A549 (cell line): Measurements from ENCODE around the gene LAMB3. TPM values are rescaled to one million over a fixed set of nuclear protein-coding genes. Genes with fewer than 3 reads are reported as not detected.

Source experiments
- ATAC-seq, 2 experiments: fragments of 200-7000 bp in 1 of 2; fragments of >200 bp in 1 of 2; cut with Nextera tagmentation in 1 of 2; cut with Tn5 transposase in 1 of 2; 3 replicates each; pipeline versions ENCODE4 v1.8.0 to v1.9.1; 2018 to 2020; ENCODE audit warnings: mild to moderate bottlenecking in 1 of 2, moderate library complexity in 1 of 2
- CTCF ChIA-PET: fragments of 300-600 bp; sonication (Branson Sonifier 250); formaldehyde crosslinking; extraction: SDS; loops from one replicate; lab custom pipeline; 2021; ENCODE audit warnings: antibody characterized with exemption, inconsistent platforms; lab: Yijun Ruan, JAX
- POLR2A ChIA-PET: fragments of 350-600 bp; formaldehyde crosslinking; extraction: SDS; loops from one replicate; lab custom pipeline; 2021; ENCODE audit warnings: antibody characterized with exemption, inconsistent platforms; lab: Yijun Ruan, JAX
- DNase-seq, 2 experiments: peaks; one replicate each; pipeline versions ENCODE4 v3.0.0 to v3.0.0-alpha.2; 2011 to 2016; ENCODE audit warnings: low read depth in 1 of 2, low spot score in 1 of 2
- FAIRE-seq: peaks from 2 replicates; lab custom pipeline; 2011; peaks lifted over from hg19 to GRCh38; lab: Jason Lieb, UNC
- H3K27ac ChIP-seq, 2 experiments: fragments of >200 bp; sonication (Bioruptor Twin); formaldehyde crosslinking; 3 replicates each; pipeline ENCODE4 v1.5.1; 2016 to 2017
- H3K4me1 ChIP-seq: fragments of >200 bp; sonication (Bioruptor Twin); formaldehyde crosslinking; 3 replicates; pipeline ENCODE4 v1.6.1; 2016
- H3K4me2 ChIP-seq: fragments of >200 bp; sonication (Bioruptor Twin); formaldehyde crosslinking; 3 replicates; pipeline ENCODE4 v1.6.1; 2016
- H3K4me3 ChIP-seq: fragments of >200 bp; sonication (Bioruptor Twin); formaldehyde crosslinking; 3 replicates; pipeline ENCODE4 v1.5.1; 2016
- H3K9me3 ChIP-seq: fragments of >200 bp; sonication (Bioruptor Twin); formaldehyde crosslinking; 3 replicates; pipeline ENCODE4 v1.6.1; 2016
- ATOH8 ChIP-seq: fragments of 250-450 bp; sonication (Bioruptor Pico); IDR thresholded peaks from 2 replicates; pipeline ENCODE4 v1.5.0; 2020; ENCODE audit warnings: low read depth, mild to moderate bottlenecking, moderate library complexity
- BCL3 ChIP-seq: fragments of >200 bp; sonication (Bioruptor Twin); formaldehyde crosslinking; IDR thresholded peaks from 3 replicates; pipeline ENCODE4 v1.6.1; 2016
- CBX2 ChIP-seq: fragments of 200-600 bp; sonication (generic); IDR thresholded peaks from 2 replicates; pipeline ENCODE4 v1.6.1; 2016; ENCODE audit warnings: low read depth, mild to moderate bottlenecking, borderline replicate concordance
- CBX8 ChIP-seq: fragments of 200-600 bp; sonication (generic); IDR thresholded peaks from 2 replicates; pipeline ENCODE4 v1.6.1; 2016
- CHD2 ChIP-seq: fragments of 150-350 bp; IDR thresholded peaks from 2 replicates; pipeline ENCODE4 v1.6.1; 2014; ENCODE audit warnings: low read length; ENCODE audit not compliant: partially characterized antibody
- CHD4 ChIP-seq: fragments of 200-600 bp; sonication (generic); IDR thresholded peaks from 2 replicates; pipeline ENCODE4 v1.6.1; 2016; ENCODE audit warnings: antibody characterized with exemption, mild to moderate bottlenecking, borderline replicate concordance
- CTCF ChIP-seq: fragments of >200 bp; sonication (Bioruptor Twin); formaldehyde crosslinking; IDR thresholded peaks from 3 replicates; pipeline ENCODE4 v1.5.1; 2016
- EHF ChIP-seq: fragments of 250-450 bp; sonication (Bioruptor Pico); IDR thresholded peaks from 2 replicates; pipeline ENCODE4 v1.5.0; 2020; ENCODE audit warnings: mild to moderate bottlenecking
- EHMT2 ChIP-seq: fragments of 200-600 bp; sonication (generic); IDR thresholded peaks from 2 replicates; pipeline ENCODE4 v1.6.1; 2016; ENCODE audit warnings: antibody characterized with exemption, low read depth, mild to moderate bottlenecking, moderate library complexity
- FOSL2 ChIP-seq, 2 experiments: fragments of 450-650 bp in 1 of 2; fragments of >200 bp in 1 of 2; sonication (Bioruptor Twin) in 1 of 2; formaldehyde crosslinking; IDR thresholded peaks; 2 replicates each; pipeline versions ENCODE4 v1.5.0 to v1.6.1; 2016 to 2020; ENCODE audit warnings: mild to moderate bottlenecking in 1 of 2, moderate library complexity in 1 of 2
- HMGXB4 ChIP-seq: fragments of 250-450 bp; sonication (Bioruptor Pico); IDR thresholded peaks from 2 replicates; pipeline ENCODE4 v1.5.0; 2021; ENCODE audit warnings: mild to moderate bottlenecking, moderate library complexity, borderline replicate concordance
- KDM1A ChIP-seq: fragments of 200-600 bp; sonication (generic); IDR thresholded peaks from 2 replicates; pipeline ENCODE4 v1.6.1; 2016; ENCODE audit warnings: low read depth, mild to moderate bottlenecking
- NPAS2 ChIP-seq: fragments of 250-450 bp; sonication (Bioruptor Pico); IDR thresholded peaks from 2 replicates; pipeline ENCODE4 v1.8.0; 2022; ENCODE audit warnings: mild to moderate bottlenecking, moderate library complexity, borderline replicate concordance
- PBX3 ChIP-seq: IDR thresholded peaks from 2 replicates; pipeline ENCODE4 v1.6.1; 2012
- RAD21 ChIP-seq, 2 experiments: fragments of >200 bp in 1 of 2; sonication (Bioruptor Twin) in 1 of 2; formaldehyde crosslinking in 1 of 2; IDR thresholded peaks in 1 of 2; conservative IDR thresholded peaks in 1 of 2; 2 replicates in 1 of 2; 3 replicates in 1 of 2; pipeline ENCODE4 v1.6.1; 2012 to 2018; ENCODE audit warnings: inconsistent platforms in 1 of 2
- SMC3 ChIP-seq: fragments of >200 bp; sonication (Bioruptor Twin); formaldehyde crosslinking; IDR thresholded peaks from 3 replicates; pipeline ENCODE4 v1.6.1; 2018; ENCODE audit warnings: inconsistent platforms
- SREBF2 ChIP-seq: fragments of 450-650 bp; IDR thresholded peaks from 2 replicates; pipeline ENCODE4 v1.6.1; 2014; ENCODE audit warnings: mild to moderate bottlenecking, moderate library complexity
- USF2 ChIP-seq: fragments of 450-650 bp; IDR thresholded peaks from 2 replicates; pipeline ENCODE4 v1.6.1; 2014; ENCODE audit warnings: antibody characterized with exemption
- ZC3H11A ChIP-seq: fragments of 450-650 bp; IDR thresholded peaks from 2 replicates; pipeline ENCODE4 v1.6.1; 2014; ENCODE audit warnings: antibody characterized with exemption, mild to moderate bottlenecking
- ZNF302 ChIP-seq: fragments of 250-450 bp; sonication (Bioruptor Pico); IDR thresholded peaks from 2 replicates; pipeline ENCODE4 v1.9.0; 2021; ENCODE audit warnings: inconsistent platforms, mild to moderate bottlenecking, moderate library complexity
- WGBS: methylation state at CpG from one replicate; pipeline ENCODE4 v1.1.6; 2017; ENCODE audit errors: missing lambda C conversion rate; 5-methylcytosine and 5-hydroxymethylcytosine counted together
- polyA plus RNA-seq, 4 experiments: library from polyadenylated mRNA; depleted of rRNA in 3 of 4; stranded (reverse); fragments of >200 nt; fragmentation: RNase III in 1 of 4; extraction: RNeasy Plus Mini Kit Qiagen cat#74134 plus additional on column Dnase treatment in 1 of 4; gene quantifications; 2 replicates in 3 of 4; 3 replicates in 1 of 4; pipeline ENCODE4 v1.2.3, GENCODE V29; 2011 to 2017

LAMB3 gene
- polyA plus RNA-seq, 2 of the 4 experiments (the other 2 are of a cell fraction): 7.3 to 9.1 TPM

- ChIA-PET POLR2A (no interaction called here), CTCF (interaction anchor here (0.5 to 7.4 kb wide), 40 partner anchors 8 to 1441 kb away, joined by 3 to 93 read pairs (median 4); no protein-coding TSS in a partner anchor)
- no peak overlapping the region for H3K27ac ChIP-seq
- H3K4me3 ChIP-seq: no peak overlapping the region
- peak overlapping the region; percentile 74 for H3K4me2 ChIP-seq
- TF ChIP-seq RAD21 (conservative IDR thresholded peaks at IDR 0.05 in 1 of 2, IDR thresholded peaks at IDR 0.05 in 1 of 2) (peak; percentile 70 to 79), SMC3 (peak; percentile 74), FOSL2 (IDR thresholded peaks at IDR 0.05) (no peak), FOSL2 (CRISPR knock-in tag; IDR thresholded peaks at IDR 0.05) (no peak), USF2 (no peak), BCL3 (no peak), ZNF302 (no peak), HMGXB4 (CRISPR knock-in tag) (no peak), CHD2 (no peak), KDM1A (no peak), ATOH8 (CRISPR knock-in tag) (no peak), EHMT2 (no peak), ZC3H11A (no peak), CBX8 (no peak), NPAS2 (CRISPR knock-in tag) (no peak), PBX3 (no peak), EHF (CRISPR knock-in tag) (no peak), SREBF2 (no peak), CBX2 (no peak), CHD4 (no peak), CTCF (peak; percentile 92)
- under 1% methylated on average over 9 of the region's 9 CpGs for WGBS
- peak; percentile 80 to 84 for DNase-seq
- no peaks in the 10 kb centered on the region for H3K4me1 ChIP-seq
- ATAC-seq: peak; percentile 57 to 85; a peak in 5 of 6 replicates
- H3K9me3 ChIP-seq: no peaks in the 10 kb centered on the region
- FAIRE-seq: peak; percentile 76
Measured at GRCh38 chr1:209569455-209570207, 82.6 kb downstream of the LAMB3 start.
